A673 (cell line): ENCODE data around the gene CAP1. TPM values are rescaled to one million over a fixed set of nuclear protein-coding genes. Genes with fewer than 3 reads are reported as not detected.

ENCODE experiments used
- BruUV-seq: library from RNA; stranded (reverse); fragments of 400-500 nt; replicated peaks from 2 replicates; lab custom pipeline; 2021; lab: Mats Ljungman, UMichigan
- CTCF ChIA-PET: fragments of 300-600 bp; sonication (Branson Sonifier 250); formaldehyde crosslinking; loops from one replicate; lab custom pipeline; 2022; ENCODE audit warnings: antibody characterized with exemption; lab: Charles Lee
- POLR2A ChIA-PET: fragments of 300-600 bp; sonication (Branson Sonifier 250); formaldehyde crosslinking; loops from one replicate; lab custom pipeline; 2022; ENCODE audit warnings: antibody characterized with exemption; ENCODE audit not compliant: low non-redundant PET; lab: Charles Lee
- DNase-seq: peaks from one replicate; pipeline ENCODE4 v3.0.0-alpha.2; 2015; ENCODE audit warnings: low spot score
- H3K27ac ChIP-seq: fragments of 200-600 bp; sonication (generic); 2 replicates; pipeline ENCODE4 v1.5.1; 2016; ENCODE audit warnings: mixed run types, low read depth, mild to moderate bottlenecking, mixed read lengths, antibody characterized with exemption, low read length; ENCODE audit not compliant: poor library complexity, severe bottlenecking
- H3K27me3 ChIP-seq: fragments of 200-600 bp; sonication (generic); replicated peaks from 2 replicates; pipeline ENCODE4 v1.6.1; 2017; ENCODE audit warnings: mixed run types, low read depth, mild to moderate bottlenecking, mixed read lengths, antibody characterized with exemption, low read length; ENCODE audit not compliant: insufficient read depth, poor library complexity
- H3K36me3 ChIP-seq: fragments of 200-600 bp; sonication (generic); 2 replicates; pipeline ENCODE4 v1.6.1; 2016; ENCODE audit warnings: mixed run types, mild to moderate bottlenecking, mixed read lengths, antibody characterized with exemption, low read length; ENCODE audit not compliant: insufficient read depth, poor library complexity, severe bottlenecking
- H3K4me1 ChIP-seq: fragments of 200-600 bp; sonication (generic); 2 replicates; pipeline ENCODE4 v1.6.1; 2017; ENCODE audit warnings: mixed run types, mild to moderate bottlenecking, mixed read lengths, antibody characterized with exemption, low read length; ENCODE audit not compliant: insufficient read depth, poor library complexity, severe bottlenecking
- H3K4me3 ChIP-seq: fragments of 200-600 bp; sonication (generic); 2 replicates; pipeline ENCODE4 v1.5.1; 2016; ENCODE audit warnings: low read depth, mixed run types, mild to moderate bottlenecking, mixed read lengths, low read length; ENCODE audit not compliant: poor library complexity, severe bottlenecking
- H3K9me3 ChIP-seq: fragments of 200-600 bp; sonication (generic); 2 replicates; pipeline ENCODE4 v1.6.1; 2016; ENCODE audit warnings: mixed run types, low read depth, mild to moderate bottlenecking, mixed read lengths, antibody characterized with exemption, low read length; ENCODE audit not compliant: poor library complexity, severe bottlenecking
- CTCF ChIP-seq: fragments of 300-800, 200-600 bp; sonication (generic); conservative IDR thresholded peaks from 2 replicates; pipeline ENCODE4 v1.5.1; 2017; ENCODE audit warnings: low read depth, mild to moderate bottlenecking, antibody characterized with exemption, low read length, moderate library complexity, mixed read lengths
- EZH2 ChIP-seq: fragments of 200-600 bp; sonication (generic); IDR thresholded peaks from 2 replicates; pipeline ENCODE4 v1.6.1; 2017; ENCODE audit warnings: borderline replicate concordance, low read depth, mild to moderate bottlenecking, mixed read lengths, antibody characterized with exemption, low read length; ENCODE audit not compliant: poor library complexity, severe bottlenecking
- intact Hi-C: fragments of 100-400 bp; cut with micrococcal nuclease; formaldehyde crosslinking; loops from one replicate; pipeline ENCODE4 v1.10.0; 2022; ENCODE audit not compliant: unreplicated experiment
- total RNA-seq: library from RNA; stranded (reverse); gene quantifications from 2 replicates; pipeline ENCODE4 v1.2.3, GENCODE V29; 2021

Gene CAP1
- total RNA-seq, 1 experiment from 2014 or later, result 285 TPM

GRCh38 chr1:40059338-40059959, 18.9 kb downstream of the CAP1 start:
- BruUV-seq, result no TSS peak
- no peaks in the 10 kb centered on the region for H3K27me3 ChIP-seq
- H3K9me3 ChIP-seq, result no peaks in the 10 kb centered on the region
- H3K4me3 ChIP-seq, result peak overlapping the region; percentile 16
- peaks cover 30% of the 10 kb centered on the region for H3K4me1 ChIP-seq
- ChIA-PET POLR2A (interaction anchor here (0.6 kb wide), 1 partner anchor 224 kb away, joined by 4 read pairs; no protein-coding TSS in a partner anchor), CTCF (interaction anchor here (1.4 kb wide), 1 partner anchor 279 kb away, joined by 10 read pairs; no protein-coding TSS in a partner anchor)
- intact Hi-C loops, result no loop called here
- TF ChIP-seq CTCF (peak; percentile 46; the same call in 1 of the 2 replicates), EZH2 (no peak)
- DNase-seq, result peak; percentile 81
- H3K36me3 ChIP-seq, result peaks cover 32% of the 10 kb centered on the region
- peak overlapping the region; percentile 82 for H3K27ac ChIP-seq

DNA sequence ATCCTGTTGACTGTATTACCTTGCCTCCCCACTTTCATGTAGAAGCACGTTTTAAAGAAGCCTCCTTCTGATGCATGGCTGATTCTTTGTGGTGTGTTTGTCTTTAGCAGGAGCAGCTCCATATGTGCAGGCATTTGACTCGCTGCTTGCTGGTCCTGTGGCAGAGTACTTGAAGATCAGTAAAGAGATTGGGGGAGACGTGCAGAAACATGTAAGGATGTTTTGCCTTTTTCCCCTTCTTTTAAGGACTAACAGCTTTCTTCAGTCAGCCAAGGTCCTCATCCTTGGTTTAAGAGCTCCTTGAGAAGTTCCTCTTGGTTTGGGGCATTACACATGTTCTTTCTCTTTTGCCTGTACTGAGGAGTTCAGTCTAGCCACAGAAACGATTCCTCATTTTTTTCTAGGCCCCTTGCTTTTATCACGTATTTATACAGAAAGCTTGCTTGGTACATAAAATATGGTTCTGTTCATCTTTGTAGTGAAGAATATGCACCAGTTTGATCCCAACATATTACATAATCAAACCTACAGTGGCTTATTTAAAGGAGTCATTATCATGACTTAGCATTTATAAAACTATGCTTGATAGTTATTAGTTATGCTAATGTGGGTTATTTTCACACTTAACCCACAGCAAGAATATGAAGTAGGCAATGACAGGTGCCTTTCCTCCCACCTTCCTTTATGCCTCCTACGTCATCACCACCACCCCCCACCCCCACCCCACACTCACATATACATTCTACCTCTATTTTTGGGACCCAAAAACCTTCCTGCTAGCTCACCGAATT, 19.6 kb downstream of the CAP1 start:
- BruUV-seq, result no TSS peak
- H3K4me1 ChIP-seq, result peaks cover 30% of the 10 kb centered on the region
- H3K4me3 ChIP-seq, result no peak overlapping the region
- peak; percentile 30 for DNase-seq
- ChIA-PET CTCF (interaction anchor here (1.4 kb wide), 1 partner anchor 278 kb away, joined by 10 read pairs; no protein-coding TSS in a partner anchor), POLR2A (interaction anchor here (0.6 kb wide), 1 partner anchor 223 kb away, joined by 4 read pairs; no protein-coding TSS in a partner anchor)
- no peaks in the 10 kb centered on the region for H3K9me3 ChIP-seq
- H3K27ac ChIP-seq, result peak overlapping the region; percentile 82
- TF ChIP-seq EZH2 (no peak), CTCF (no peak)
- intact Hi-C loops, result no loop called here
- peaks cover 39% of the 10 kb centered on the region for H3K36me3 ChIP-seq
- H3K27me3 ChIP-seq, result no peaks in the 10 kb centered on the region

GRCh38 chr1:40064797-40065499, 24.4 kb downstream of the CAP1 start:
- no TSS peak for BruUV-seq
- ChIA-PET CTCF (interaction anchor here (1.0 kb wide), 1 partner anchor 12 kb away, joined by 3 read pairs; no protein-coding TSS in a partner anchor), POLR2A (no interaction called here)

More at GRCh38 chr1:40064797-40065499, 24.4 kb downstream of the CAP1 start:
- no peak for DNase-seq
- Histone ChIP-seq H3K4me3 (no peak overlapping the region), H3K36me3 (peaks cover 77% of the 10 kb centered on the region), H3K9me3 (no peaks in the 10 kb centered on the region), H3K27me3 (no peaks in the 10 kb centered on the region), H3K27ac (no peak overlapping the region), H3K4me1 (peaks cover 12% of the 10 kb centered on the region)
- intact Hi-C loops, result no loop called here
- no peak for TF ChIP-seq CTCF
- no peak for TF ChIP-seq EZH2
